Spleen (tissue), 7 donors: ENCODE results near the gene CFAP99.

Experiments
- POLR2A ChIP-seq, 3 donors: fragments of 450-650 bp; IDR thresholded peaks; one replicate each; pipeline ENCODE4 v1.5.1; 2017; ENCODE audit warnings: antibody characterized with exemption in 3 of 3, mild to moderate bottlenecking in 1 of 3
- POLR2AphosphoS5 ChIP-seq, 3 donors: sonication (generic); formaldehyde crosslinking; IDR thresholded peaks; one replicate each; pipeline ENCODE4 v1.5.1; 2017; ENCODE audit warnings: antibody characterized with exemption in 3 of 3
- TF ChIP-seq, protein P1 (sequence below), 11 experiments: fragments of 200-600 bp in 7 of 11; fragments of 450-650 bp in 4 of 11; sonication (generic) in 4 of 11; IDR thresholded peaks in 8 of 11; conservative IDR thresholded peaks in 3 of 11; 1 replicate in 7 of 11; 2 replicates in 4 of 11; pipeline versions ENCODE4 v1.4.0 to v1.8.0; 2016 to 2021; ENCODE audit warnings: antibody characterized with exemption in 11 of 11, inconsistent platforms in 4 of 11, mild to moderate bottlenecking in 1 of 11
- donor health status: DM: no; HTN: no; CAD: no; lungs with moderate emphysema.
- donor health status: DM: no; HTN: no; CAD: no.
- donor health status: DM: no; HTN: no; CAD: no.

DNA sequence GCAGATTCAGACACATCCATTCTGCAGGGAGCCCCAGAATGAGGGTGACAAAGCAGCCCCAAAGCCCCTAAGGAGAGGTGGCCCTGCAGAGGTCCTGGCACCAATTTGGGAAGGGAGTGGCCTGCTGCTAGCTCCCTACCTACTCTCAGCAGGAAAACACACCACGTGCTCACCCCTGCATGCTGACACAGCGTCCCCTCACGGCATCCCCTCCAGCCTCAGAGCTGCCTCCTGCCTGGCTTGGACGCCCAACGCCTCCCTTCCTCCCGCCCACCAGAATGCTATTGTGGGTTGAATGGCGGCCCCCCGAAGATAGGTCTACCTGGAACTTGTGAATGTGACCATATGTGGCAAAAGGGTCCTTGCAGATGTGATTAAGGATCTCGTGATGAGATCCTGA lies 29.1 kb upstream of the CFAP99 start:
- TF ChIP-seq, protein P1, sequence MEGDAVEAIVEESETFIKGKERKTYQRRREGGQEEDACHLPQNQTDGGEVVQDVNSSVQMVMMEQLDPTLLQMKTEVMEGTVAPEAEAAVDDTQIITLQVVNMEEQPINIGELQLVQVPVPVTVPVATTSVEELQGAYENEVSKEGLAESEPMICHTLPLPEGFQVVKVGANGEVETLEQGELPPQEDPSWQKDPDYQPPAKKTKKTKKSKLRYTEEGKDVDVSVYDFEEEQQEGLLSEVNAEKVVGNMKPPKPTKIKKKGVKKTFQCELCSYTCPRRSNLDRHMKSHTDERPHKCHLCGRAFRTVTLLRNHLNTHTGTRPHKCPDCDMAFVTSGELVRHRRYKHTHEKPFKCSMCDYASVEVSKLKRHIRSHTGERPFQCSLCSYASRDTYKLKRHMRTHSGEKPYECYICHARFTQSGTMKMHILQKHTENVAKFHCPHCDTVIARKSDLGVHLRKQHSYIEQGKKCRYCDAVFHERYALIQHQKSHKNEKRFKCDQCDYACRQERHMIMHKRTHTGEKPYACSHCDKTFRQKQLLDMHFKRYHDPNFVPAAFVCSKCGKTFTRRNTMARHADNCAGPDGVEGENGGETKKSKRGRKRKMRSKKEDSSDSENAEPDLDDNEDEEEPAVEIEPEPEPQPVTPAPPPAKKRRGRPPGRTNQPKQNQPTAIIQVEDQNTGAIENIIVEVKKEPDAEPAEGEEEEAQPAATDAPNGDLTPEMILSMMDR (IDR thresholded peaks at IDR 0.05 in 8 of 11, conservative IDR thresholded peaks at IDR 0.05 in 3 of 11): no peak
- TF ChIP-seq POLR2AphosphoS5 (IDR thresholded peaks at IDR 0.05) (no peak), POLR2A (IDR thresholded peaks at IDR 0.05) (no peak)
